NCI-H2107 treated with DMSO at 0.1 percent for 48 hours (cell line): Measurements from ENCODE around the gene CST9.
"Not testable (repeated sequence)": the region's sequence is repeated elsewhere in the genome, so short reads cannot be mapped to it uniquely, and the experiment has no call there.

Experiments
- DNase-seq: peaks from one replicate; lab custom pipeline; 2025; ENCODE audit not compliant: unreplicated experiment; lab: John Stamatoyannopoulos, UW

The CST9 gene

GRCh38 chr20:23588434-23589403, 17.0 kb downstream of the CST9 start:
- no peak for DNase-seq

GRCh38 chr20:23587631-23588030, 18.1 kb downstream of the CST9 start:
- no peak for DNase-seq

GRCh38 chr20:23586735-23587525, 18.8 kb downstream of the CST9 start:
- DNase-seq: no peak

DNA sequence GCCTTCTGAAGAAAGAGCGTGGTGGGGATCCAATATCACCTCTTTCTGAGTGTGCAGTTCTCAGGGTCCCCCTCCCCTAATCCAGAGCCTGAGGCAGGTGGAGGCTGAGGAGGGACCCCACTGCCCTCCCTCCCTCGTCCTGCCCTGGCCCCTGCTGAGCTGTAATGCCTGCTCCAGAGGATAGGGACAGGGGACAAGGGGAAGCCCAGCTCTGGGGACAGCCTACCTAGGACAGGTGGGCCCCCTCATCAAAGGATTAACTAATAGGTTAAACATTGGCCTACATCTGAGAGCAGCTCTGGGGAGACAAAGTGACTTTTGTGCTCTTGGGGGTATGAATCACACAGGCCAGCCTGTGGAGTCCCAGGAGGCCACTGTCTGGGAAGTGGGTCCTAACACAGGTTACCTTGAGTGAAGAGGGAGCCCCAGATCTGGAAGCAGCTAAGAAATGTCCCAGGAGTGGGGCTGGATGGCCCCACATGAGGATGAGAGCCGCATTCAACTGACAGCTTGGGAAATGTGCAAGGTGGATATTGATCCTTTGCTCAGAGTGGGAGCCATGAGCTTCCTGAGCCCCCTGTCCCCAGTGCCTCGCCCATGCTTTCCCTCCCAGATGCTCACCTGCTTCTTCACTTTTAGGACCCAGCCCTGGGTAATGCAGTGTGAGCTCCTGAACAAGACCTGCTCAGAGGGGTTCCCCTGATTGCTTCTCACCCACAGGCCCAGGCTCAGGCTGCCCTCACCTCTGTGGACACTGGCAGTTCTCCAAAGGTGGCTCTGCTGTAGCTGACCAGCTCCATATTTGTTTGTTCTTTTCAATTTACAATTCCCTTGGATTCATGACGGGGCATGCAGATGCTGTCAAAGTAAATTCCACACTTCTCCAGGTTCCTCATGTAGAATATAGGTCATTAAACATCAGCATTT, 19.6 kb downstream of the CST9 start:
- DNase-seq: no peak

DNA sequence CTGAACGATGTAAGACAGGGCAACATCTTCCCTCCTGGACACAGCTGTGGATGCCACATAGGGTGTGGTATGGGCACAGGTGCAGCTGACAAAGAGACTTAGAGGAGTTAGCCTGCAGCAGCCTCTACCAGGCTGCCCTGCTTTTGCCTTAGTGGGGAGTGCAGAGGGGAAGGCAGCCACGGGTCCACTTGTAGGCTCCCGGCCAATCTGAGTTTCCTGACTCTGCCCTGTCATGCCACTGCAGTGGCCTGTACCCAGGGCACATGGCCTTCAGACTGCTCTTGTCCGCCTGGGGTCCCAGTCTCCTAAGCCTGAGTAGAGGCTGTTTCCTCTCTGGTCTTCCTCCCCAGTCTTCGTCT, 20.3 kb downstream of the CST9 start:
- DNase-seq: no peak

GRCh38 chr20:23584434-23585199, 21.1 kb downstream of the CST9 start:
- no peak for DNase-seq

DNA sequence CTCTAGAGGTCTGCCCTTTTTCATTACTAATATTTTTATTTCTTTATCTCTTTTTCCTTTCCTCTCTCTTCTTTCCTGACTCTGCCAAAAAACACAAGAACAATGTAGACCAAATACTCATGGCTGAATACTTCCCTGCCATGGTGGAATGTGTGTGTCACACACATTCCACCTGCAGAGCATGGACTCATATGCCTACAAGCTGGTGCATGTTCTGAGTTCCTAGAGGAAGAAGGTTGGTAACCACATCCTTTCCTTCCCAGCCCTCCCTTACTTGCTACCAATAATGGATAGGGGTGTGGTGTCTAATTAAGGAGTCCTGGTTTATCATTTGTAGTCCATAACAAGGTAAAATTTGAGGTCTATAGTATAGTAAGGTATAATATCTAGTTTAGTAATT, 22.2 kb downstream of the CST9 start:
- no peak for DNase-seq

- no peak for DNase-seq
Measured at GRCh38 chr20:23582293-23582692, 23.4 kb downstream of the CST9 start.

DNA sequence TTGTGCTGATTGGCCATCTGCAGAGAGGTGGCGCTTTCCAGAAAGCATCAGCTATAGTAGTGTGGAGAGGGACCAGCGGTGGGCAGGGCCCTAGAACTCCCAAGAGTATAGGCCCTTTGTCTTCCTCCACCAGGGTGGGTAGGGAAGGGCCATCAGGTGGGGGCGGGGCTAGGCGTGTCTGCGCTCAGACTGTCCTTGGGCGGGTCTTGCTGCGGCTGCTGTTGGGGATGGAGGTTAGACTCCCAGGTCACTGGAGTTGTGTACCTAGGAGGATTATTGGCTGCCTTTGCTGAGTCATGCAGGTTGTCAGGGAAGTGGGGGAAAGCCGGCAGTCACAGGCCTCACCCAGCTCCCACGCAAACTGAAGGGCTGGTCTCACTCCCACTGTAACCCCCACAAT, 23.9 kb downstream of the CST9 start:
- DNase-seq: not testable (repeated sequence)

GRCh38 chr20:23574977-23575376, 30.7 kb downstream of the CST9 start:
- DNase-seq: no peak

GRCh38 chr20:23570178-23570760, 35.4 kb downstream of the CST9 start:
- no peak for DNase-seq

GRCh38 chr20:23569570-23569969, 36.1 kb downstream of the CST9 start:
- no peak for DNase-seq

DNA sequence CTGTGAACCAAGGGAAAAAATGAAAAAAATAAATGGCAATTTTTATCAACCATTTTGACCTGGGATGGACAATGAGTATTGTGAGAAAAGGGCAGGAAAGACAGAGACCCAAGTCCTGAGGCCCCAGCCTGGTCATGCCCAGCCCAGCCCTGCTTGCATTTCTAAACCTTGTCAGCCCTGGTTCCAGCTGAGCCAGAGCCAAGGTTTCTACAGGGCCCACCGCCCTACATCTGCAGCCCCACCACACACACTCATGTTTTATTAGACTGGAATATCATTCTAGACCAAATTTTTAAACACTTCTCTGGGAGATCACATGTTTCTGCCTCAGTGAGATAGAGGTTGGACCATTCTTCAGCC, 36.8 kb downstream of the CST9 start:
- DNase-seq: no peak

GRCh38 chr20:23568320-23568970, 37.3 kb downstream of the CST9 start, which contains the start of gene CST9L:
TSS of gene CST9L (minus strand) at chr20:23568484. CDS start at chr20:23568450, 34 bp downstream.
- DNase-seq: no peak

GRCh38 chr20:23566199-23566932, 39.4 kb downstream of the CST9 start:
- DNase-seq: no peak

DNA sequence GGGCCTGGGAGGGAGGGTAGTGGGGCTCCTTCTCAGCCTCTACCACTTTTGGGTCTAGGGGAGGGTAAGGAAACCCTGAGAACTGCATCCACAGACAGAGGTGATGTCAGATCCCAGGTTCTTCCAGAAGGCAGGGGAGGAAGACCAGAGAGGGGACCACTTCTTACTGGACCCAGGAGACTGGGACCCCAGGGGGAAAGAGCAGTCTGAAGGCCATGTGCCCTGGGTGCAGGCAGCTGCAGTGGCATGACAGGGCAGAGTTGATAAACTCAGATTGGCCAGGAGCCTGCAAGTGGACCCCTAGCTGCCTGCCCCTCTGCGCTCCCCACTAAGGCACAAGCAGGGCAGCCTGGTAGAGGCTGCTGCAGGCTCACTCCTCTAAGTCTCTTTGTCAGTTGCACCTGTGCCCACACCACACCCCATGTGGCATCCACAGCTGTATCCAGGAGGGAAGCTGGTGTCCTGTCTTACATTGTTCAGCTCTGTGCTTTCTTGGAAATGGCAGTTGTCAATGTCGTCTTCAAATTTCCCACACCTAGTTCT, 40.1 kb downstream of the CST9 start:
- no peak for DNase-seq

GRCh38 chr20:23564927-23565326, 40.8 kb downstream of the CST9 start:
- DNase-seq: no peak

DNA sequence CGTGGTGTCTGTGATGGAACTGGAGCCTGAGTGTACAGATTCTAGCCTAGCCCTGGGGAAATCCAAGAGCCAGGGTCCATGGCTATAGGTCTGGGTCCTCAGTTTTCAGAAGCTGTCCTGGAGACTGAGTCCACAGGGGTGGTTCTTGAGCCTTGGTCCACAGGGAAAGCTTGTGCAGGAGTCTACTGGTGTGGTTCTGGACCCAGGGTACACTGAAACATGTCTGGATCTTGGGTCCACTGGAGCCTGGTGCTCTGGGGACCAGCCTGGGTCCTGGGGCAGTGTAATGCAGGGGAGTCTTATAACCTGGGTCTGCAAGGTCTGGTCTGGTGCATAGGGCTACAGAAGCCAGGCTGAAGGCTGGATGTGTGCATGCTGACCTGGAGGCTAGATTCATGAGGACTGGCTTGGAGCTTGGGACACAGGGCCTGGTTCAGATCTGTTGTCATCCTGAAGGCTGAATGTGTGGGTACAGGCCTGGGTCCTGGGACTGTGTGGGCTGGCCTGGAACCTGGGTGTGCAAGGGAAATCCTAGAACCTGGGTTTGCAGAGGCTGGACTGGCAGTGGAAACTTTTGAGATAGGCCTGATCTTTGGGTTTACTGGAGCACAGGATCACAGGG, 42.9 kb downstream of the CST9 start:
- no peak for DNase-seq
